NCI-H146 (cell line): ENCODE data around the gene UBE2E2.

Experiments
- DNase-seq: peaks from one replicate; lab custom pipeline; 2025; lab: John Stamatoyannopoulos, UW

The UBE2E2 gene

DNA sequence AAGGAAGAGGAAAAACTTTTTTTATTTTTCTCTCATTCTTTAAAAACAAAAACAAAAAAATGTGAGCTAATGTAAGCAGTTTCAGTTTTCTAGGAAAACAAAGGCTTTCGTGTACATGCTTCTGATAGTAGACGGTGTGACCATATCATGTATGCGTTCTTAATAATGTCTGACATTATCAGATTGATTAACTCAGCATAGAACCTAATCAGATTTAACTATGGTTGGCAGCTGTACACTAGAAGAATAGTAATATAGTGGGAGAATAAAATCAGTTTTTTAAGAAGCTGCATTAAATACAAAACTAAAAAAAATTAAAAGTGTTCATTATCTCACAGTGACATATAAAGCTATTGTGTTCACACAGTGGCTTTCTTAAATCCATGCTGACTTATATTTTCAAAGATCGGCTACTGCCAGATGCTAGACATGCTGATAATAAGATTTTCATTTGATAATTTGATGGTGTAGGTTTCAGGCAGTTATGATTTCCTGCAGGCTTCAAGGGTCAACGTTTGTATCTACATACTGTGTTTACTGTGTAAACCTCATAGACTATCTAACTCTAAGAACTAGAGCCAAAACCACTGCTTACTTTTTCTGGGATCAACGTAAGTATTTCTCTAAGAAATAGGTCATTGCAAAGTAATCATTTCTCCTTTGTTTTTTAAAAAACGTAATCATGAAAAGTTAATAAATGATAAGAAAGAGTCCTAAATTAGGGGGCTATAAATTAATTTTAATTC is 74.0 kb downstream of the UBE2E2 start:
- DNase-seq = peak; percentile 8

GRCh38 chr3:23277688-23278087 is 74.6 kb downstream of the UBE2E2 start:
- no peak for DNase-seq

- DNase-seq = no peak
Measured at GRCh38 chr3:23283625-23284024, 80.5 kb downstream of the UBE2E2 start.

- DNase-seq = no peak
Measured at GRCh38 chr3:23288286-23288685, 85.2 kb downstream of the UBE2E2 start.

DNA sequence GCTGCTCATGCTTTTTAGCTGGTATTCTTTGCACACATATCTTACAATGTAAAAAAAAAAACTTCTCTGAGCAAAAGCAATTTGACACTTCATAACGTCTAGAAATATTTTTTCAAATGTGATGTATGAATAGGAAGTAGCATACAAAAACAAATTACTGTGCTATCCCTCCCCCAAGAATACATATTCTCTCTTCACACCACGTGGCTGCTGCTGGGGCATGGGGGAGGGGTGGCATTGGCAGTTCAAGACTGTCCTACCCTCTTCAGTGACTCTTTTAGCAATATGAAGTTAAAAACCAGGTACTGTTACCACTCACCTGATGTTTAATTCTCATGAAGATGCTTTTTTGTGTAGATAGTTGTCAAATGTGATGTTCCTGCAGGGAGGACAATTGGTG is 85.6 kb downstream of the UBE2E2 start:
- no peak for DNase-seq

DNA sequence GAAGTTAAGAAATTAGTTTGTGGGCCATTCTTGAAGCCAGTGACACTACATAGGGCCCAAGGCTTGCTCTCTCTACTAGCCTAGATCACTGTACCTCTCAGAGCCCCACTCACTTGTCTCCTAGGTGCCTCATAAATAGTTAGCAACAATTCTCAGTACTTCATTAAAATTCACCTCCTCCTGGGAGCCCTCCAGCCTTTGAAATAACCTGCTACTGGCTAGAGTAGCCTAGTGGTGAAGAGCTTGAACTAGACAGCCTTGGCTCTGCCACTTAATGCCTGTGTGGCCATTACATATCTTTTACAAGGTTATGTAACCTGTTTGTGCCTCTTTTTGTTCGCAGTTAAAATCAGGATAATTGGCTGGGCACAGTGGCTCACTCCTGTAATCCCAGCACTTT is 89.3 kb downstream of the UBE2E2 start:
- DNase-seq = no peak

GRCh38 chr3:23294770-23295387 is 91.8 kb downstream of the UBE2E2 start:
- no peak for DNase-seq

DNA sequence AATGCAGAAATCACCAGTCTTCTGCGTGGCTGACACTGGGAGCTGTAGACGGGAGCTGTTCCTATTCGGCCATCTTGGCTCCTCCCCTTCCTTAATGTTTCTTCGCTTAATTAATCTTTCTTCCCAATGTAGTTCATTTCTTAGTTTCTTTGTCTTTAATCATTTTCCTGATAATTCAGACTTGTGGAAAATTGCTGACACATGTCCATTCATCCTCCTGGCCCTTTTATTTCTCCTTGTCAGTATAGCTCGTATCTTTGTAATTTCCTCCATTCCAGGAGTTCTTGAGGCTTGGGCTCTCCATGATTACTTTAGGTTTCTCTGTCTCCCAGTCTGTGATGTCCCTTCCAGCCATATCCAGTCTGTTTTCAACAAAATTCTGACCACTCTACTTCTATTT is 98.7 kb downstream of the UBE2E2 start:
- no peak for DNase-seq

DNA sequence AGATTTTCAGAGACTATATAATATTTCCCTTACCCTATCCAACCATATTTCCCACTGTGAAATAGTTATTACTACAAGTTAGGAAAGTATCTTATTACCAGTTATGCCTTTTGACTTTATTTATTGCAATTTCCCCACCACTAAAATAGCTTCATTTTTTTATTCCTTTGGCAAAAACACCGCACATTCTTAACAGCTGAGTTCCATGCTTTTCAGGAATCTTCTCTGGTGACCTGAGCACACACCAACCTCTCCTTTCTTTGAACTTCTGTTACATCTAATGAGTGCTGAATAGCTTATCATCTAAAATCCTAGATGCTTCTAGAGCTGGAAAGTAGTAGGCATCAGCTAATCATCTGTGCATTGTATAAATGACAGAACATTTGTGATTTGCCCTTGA is 99.1 kb downstream of the UBE2E2 start:
- DNase-seq = no peak

DNA sequence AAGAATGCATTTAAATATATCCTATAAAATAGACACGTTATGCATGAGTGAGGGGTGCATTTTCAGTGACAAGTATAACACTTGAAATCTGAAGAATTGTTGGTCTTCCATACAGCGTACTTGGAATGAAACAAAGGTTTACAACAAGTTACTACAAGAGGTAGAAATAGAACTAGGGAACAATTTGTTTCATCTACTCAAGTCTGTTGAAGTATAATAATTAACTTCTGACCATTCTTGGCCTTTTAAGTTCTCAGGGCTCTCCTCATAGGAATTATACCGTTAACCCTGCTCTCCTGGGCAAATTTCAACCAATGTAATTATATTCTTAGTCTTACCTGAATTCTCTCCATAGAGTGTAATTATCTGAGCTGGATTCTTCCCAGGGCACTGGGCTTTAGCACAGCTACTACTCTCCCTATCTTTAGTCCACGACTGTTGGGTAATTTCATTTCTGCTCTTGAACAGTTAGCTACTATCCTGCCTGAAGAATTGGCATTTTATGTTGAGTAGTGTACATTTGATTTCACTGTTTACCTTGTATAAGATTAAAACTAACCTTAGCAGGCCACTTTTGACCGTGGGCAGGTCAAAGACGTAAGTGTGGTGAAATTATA is 100.6 kb downstream of the UBE2E2 start:
- DNase-seq = no peak

DNA sequence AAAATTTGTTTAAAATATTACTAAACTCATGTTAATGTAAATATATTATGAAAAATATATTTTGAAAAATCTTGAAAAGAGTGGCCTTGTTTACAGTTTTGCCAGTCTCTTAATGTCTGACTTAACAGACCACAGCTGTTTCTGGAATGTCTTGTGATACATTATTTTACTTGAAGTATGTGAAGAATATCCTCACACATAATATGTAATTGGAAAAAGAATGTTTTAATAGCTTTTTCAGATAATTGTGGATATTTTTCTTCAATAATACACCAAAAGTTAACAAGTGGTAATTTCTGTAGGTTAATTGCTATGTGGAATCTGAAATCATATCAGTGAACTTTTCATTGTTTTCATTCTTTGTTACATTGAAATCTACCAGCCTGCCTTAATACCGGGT is 101.3 kb downstream of the UBE2E2 start:
- DNase-seq = no peak

GRCh38 chr3:23308986-23309625 is 106.0 kb downstream of the UBE2E2 start:
- DNase-seq = no peak

- DNase-seq = peak; percentile 5
Measured at GRCh38 chr3:23312866-23313265, 109.7 kb downstream of the UBE2E2 start.

GRCh38 chr3:23314981-23315762 is 112.0 kb downstream of the UBE2E2 start:
- no peak for DNase-seq

DNA sequence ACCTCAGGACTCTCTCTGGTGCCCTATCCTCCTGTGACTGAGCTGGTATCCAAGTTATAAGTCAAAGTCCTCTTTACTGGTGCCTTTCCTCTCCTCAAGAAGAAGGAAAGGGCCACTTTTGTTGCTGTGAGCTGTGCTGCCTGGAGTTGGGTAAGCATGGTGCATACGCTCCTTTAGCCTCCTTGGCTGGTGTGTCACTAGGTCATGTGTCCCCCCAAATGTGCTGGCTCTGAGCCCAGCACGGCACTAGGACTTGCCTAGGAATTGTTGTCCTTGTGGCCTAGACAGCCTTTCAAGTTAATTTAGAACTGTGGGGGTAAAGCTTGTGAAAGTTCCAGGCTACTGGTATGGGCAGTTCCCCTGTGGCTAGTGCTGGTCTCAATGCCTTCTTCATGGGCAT is 113.8 kb downstream of the UBE2E2 start:
- DNase-seq = no peak

- DNase-seq = no peak
Measured at GRCh38 chr3:23319366-23320312, 116.5 kb downstream of the UBE2E2 start.

DNA sequence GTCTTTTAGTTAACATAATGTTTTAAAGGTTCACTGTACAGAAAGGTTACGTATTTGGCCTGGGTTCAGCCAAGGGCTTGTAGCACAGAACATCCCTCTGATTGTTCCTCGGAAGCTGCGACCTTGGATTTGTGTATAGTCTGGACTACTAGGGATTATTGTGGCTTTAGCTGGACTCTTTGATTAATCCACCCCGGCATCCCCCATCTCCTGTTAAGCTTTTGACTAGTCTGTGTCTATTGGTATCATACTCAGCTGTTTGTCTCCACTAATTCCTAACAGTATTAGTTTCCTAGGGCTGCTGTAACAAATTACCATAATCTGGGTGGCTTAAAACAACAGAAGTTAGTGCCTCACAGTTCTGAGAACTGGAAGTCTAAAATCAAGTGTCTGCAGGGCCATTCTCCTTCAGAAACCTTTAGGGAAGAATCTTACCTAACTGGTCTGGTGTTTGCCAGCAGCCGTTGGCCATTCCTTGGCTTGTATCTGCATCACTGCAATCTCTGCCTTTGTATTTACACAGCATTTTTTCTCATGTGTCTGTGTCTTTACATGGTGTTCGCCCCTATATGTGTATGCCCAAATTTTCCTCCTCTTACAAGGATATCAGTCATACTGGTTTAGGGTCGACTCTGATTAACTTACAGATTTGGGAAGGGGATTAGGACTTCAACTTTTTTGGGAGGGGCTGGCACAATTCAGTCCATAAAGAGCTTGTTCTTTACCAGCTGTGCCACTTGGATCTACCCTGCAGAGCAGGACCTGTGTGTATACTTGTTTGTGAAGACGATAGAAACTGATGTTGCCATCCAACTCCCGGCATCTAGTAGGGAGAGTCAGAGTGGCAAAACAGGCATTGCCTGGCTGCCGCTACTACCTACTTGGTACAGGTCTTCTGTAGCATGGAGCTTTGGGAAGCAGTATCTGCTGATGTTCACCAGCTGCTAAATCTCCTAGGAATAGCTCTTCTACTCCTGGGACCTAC is 117.8 kb downstream of the UBE2E2 start:
- no peak for DNase-seq

GRCh38 chr3:23324745-23325144 is 121.6 kb downstream of the UBE2E2 start:
- no peak for DNase-seq

GRCh38 chr3:23325466-23326065 is 122.4 kb downstream of the UBE2E2 start:
- DNase-seq = no peak
